DOHH2 (cell line): ENCODE data around the gene CALML6.

Source experiments
- H3F3A ChIP-seq: fragments of 200-600 bp; sonication (generic), shearing (Covaris generic); 2 replicates; pipeline ENCODE4 v1.6.0; 2016; ENCODE audit warnings: antibody characterized with exemption, mild to moderate bottlenecking; ENCODE audit not compliant: control insufficient read depth, insufficient read depth
- H3K27ac ChIP-seq: fragments of 200-600 bp; sonication (generic); 2 replicates; pipeline ENCODE4 v1.5.1; 2014; ENCODE audit warnings: low read depth, mild to moderate bottlenecking, low read length, moderate library complexity
- H3K27me3 ChIP-seq: fragments of 200-600 bp; sonication (generic); 2 replicates; pipeline ENCODE4 v1.6.1; 2014; ENCODE audit warnings: mild to moderate bottlenecking, low read length, mixed read lengths; ENCODE audit not compliant: control insufficient read depth
- H3K36me3 ChIP-seq: fragments of 200-600 bp; sonication (generic); 2 replicates; pipeline ENCODE4 v1.6.1; 2014; ENCODE audit warnings: mild to moderate bottlenecking, low read length, moderate library complexity, mixed read lengths; ENCODE audit not compliant: control insufficient read depth
- H3K4me1 ChIP-seq: fragments of 200-600 bp; sonication (generic); 2 replicates; pipeline ENCODE4 v1.6.1; 2014; ENCODE audit warnings: mild to moderate bottlenecking, low read length, mixed read lengths; ENCODE audit not compliant: control insufficient read depth
- H3K4me2 ChIP-seq: fragments of 200-600 bp; sonication (generic); 2 replicates; pipeline ENCODE4 v1.6.0; 2014; ENCODE audit warnings: mild to moderate bottlenecking, low read length, moderate library complexity
- H3K4me3 ChIP-seq: fragments of 200-600 bp; sonication (generic); 2 replicates; pipeline ENCODE4 v1.5.1; 2014; ENCODE audit warnings: mild to moderate bottlenecking, low read length, mixed read lengths
- H3K79me2 ChIP-seq: fragments of 200-600 bp; sonication (generic); 2 replicates; pipeline ENCODE4 v1.6.1; 2014; ENCODE audit warnings: mild to moderate bottlenecking, low read length, mixed read lengths; ENCODE audit not compliant: control insufficient read depth
- H3K9me2 ChIP-seq: fragments of 200-600 bp; sonication (generic); replicated peaks from 2 replicates; pipeline ENCODE4 v1.6.1; 2014; ENCODE audit warnings: mild to moderate bottlenecking, low read length, mixed read lengths; ENCODE audit not compliant: control insufficient read depth
- H3K9me3 ChIP-seq: fragments of 200-600 bp; sonication (generic); 2 replicates; pipeline ENCODE4 v1.6.1; 2014; ENCODE audit warnings: antibody characterized with exemption, low read length, mixed read lengths; ENCODE audit not compliant: control insufficient read depth, insufficient read depth
- H4K20me1 ChIP-seq: fragments of 200-600 bp; sonication (generic); 2 replicates; pipeline ENCODE4 v1.6.0; 2014; ENCODE audit warnings: low read depth, mild to moderate bottlenecking, antibody characterized with exemption, low read length, moderate library complexity; ENCODE audit not compliant: control insufficient read depth, insufficient read depth
- EZH2phosphoT487 ChIP-seq: fragments of 200-600 bp; sonication (generic); IDR thresholded peaks from 2 replicates; pipeline ENCODE4 v1.6.1; 2017; ENCODE audit warnings: borderline replicate concordance, mild to moderate bottlenecking, antibody characterized with exemption, low read length, moderate library complexity, mixed read lengths
- TF ChIP-seq, protein P1 (sequence below): fragments of 200-600 bp; sonication (generic); IDR thresholded peaks from one replicate; pipeline ENCODE4 v1.5.1; 2014; ENCODE audit warnings: antibody characterized with exemption, mild to moderate bottlenecking, low read depth, low read length; ENCODE audit not compliant: poor library complexity, severe bottlenecking

Gene CALML6

DNA sequence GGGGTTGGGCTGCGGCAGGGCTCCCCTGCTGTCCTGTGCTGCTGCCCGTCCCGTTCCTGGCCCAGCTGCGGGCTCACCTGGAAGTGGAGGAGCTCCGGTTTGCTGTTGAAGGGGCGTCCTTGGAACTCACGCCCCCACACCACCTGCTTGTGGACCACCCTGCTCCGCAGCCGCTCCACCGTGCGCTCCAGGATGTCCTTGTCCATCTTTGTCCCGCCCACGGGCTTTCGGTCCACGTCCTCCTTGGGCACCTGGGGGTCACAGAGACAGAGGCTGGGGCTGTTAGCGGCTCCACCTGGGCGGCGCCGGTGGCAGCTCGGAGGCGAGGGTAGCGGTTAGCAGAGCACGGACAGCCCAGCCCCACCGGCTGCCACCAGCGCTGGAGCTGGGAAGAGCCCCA, 49.8 kb downstream of the CALML6 start:
- H3K9me3 ChIP-seq: peaks cover 3% of the 10 kb centered on the region; the same call in 1 of the 2 replicates
- no peaks in the 10 kb centered on the region for H3K27me3 ChIP-seq

DNA sequence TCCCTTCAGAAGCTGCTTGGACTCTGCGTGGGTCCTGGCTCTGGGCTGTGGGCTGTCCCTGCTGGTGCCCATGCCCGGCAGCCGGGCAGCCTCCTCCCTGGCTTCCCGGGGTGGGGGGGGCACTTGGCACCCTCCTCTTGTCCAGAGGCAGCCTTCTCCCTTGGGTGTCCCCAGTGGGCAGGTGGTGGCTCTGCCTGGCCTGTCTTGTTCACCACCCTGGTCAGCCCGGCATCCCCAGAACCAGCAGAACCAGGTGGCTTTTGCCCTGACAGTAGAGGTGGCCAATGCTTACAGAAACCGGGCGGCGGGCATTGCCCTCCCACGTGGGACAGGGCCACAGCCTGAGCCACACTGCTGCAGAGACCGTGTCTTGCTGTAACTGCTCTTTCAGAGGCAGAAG, 50.5 kb downstream of the CALML6 start:
- Histone ChIP-seq H3K36me3 (no peaks in the 10 kb centered on the region), H3K27ac (no peak overlapping the region), H3K4me2 (no peak overlapping the region), H3F3A (no peaks in the 10 kb centered on the region), H3K4me1 (no peaks in the 10 kb centered on the region), H3K79me2 (no peaks in the 10 kb centered on the region), H4K20me1 (no peaks in the 10 kb centered on the region), H3K4me3 (no peak overlapping the region), H3K9me2 (no peaks in the 10 kb centered on the region), H3K27me3 (no peaks in the 10 kb centered on the region), H3K9me3 (peaks cover 11% of the 10 kb centered on the region; the same call in 1 of the 2 replicates)
- TF ChIP-seq, protein P1, sequence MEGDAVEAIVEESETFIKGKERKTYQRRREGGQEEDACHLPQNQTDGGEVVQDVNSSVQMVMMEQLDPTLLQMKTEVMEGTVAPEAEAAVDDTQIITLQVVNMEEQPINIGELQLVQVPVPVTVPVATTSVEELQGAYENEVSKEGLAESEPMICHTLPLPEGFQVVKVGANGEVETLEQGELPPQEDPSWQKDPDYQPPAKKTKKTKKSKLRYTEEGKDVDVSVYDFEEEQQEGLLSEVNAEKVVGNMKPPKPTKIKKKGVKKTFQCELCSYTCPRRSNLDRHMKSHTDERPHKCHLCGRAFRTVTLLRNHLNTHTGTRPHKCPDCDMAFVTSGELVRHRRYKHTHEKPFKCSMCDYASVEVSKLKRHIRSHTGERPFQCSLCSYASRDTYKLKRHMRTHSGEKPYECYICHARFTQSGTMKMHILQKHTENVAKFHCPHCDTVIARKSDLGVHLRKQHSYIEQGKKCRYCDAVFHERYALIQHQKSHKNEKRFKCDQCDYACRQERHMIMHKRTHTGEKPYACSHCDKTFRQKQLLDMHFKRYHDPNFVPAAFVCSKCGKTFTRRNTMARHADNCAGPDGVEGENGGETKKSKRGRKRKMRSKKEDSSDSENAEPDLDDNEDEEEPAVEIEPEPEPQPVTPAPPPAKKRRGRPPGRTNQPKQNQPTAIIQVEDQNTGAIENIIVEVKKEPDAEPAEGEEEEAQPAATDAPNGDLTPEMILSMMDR: no peak
- no peak for TF ChIP-seq EZH2phosphoT487

More for the DNA sequence above, 49.8 kb downstream of the CALML6 start:
- Histone ChIP-seq H3K4me1 (no peaks in the 10 kb centered on the region), H3K79me2 (no peaks in the 10 kb centered on the region), H4K20me1 (no peaks in the 10 kb centered on the region), H3K36me3 (no peaks in the 10 kb centered on the region), H3K27ac (no peak overlapping the region), H3K4me2 (no peak overlapping the region), H3K4me3 (no peak overlapping the region), H3F3A (no peaks in the 10 kb centered on the region), H3K9me2 (no peaks in the 10 kb centered on the region)
- TF ChIP-seq, protein P1: no peak
- TF ChIP-seq EZH2phosphoT487: no peak

DNA sequence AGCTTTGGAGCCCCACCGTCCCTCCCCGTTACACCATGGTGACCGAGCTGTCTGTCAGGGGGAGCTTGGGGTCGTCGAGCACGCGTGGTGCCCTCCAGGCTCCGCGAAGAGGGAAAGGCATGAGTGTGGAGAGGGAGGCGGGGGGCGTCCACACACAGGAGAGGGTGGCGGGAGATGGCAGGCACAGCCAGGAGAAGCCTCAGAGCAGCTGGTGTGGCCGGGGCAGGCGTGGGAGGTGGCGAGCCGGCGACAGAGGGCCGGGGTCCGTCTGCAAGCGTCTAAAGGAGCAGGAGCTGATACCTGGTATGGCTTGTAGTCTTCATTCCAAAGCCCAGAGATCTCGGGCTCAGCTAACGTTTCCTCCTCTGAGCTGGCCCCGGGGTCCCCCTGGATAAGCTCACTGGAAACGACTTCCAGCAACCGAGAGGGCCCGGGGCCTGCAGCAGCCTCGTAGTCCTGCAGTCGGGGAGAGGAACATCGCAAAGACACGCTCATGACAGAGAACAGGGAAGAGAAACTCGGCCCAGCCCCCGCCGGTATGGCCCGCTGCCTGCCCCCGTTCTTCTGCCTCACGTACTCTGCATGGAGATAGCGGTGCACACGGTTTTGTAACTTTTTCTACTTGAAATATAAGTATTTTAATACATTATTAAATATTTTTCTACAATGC, 51.1 kb downstream of the CALML6 start:
- TF ChIP-seq EZH2phosphoT487: no peak
- TF ChIP-seq, protein P1: no peak
- no peaks in the 10 kb centered on the region for H3K4me1 ChIP-seq
- H3K79me2 ChIP-seq: no peaks in the 10 kb centered on the region
- H4K20me1 ChIP-seq: no peaks in the 10 kb centered on the region
- no peaks in the 10 kb centered on the region for H3K9me2 ChIP-seq
- no peaks in the 10 kb centered on the region for H3F3A ChIP-seq
- no peaks in the 10 kb centered on the region for H3K36me3 ChIP-seq
- no peak overlapping the region for H3K4me2 ChIP-seq
- no peaks in the 10 kb centered on the region for H3K27me3 ChIP-seq
- H3K9me3 ChIP-seq: peaks cover 17% of the 10 kb centered on the region; the same call in 1 of the 2 replicates
- no peak overlapping the region for H3K27ac ChIP-seq
- no peak overlapping the region for H3K4me3 ChIP-seq
